Measurements from ENCODE around the gene RICTOR.
"Not testable (repeated sequence)": the region's sequence is repeated elsewhere in the genome, so short reads cannot be mapped to it uniquely, and the experiment has no call there.

The RICTOR gene

GRCh38 chr5:39009280-39009679, 64.9 kb downstream of the RICTOR start:
- DNase-seq = no peak

GRCh38 chr5:39006650-39007049, 67.5 kb downstream of the RICTOR start:
- DNase-seq = no peak

GRCh38 chr5:39005566-39006232, 68.5 kb downstream of the RICTOR start:
- DNase-seq = no peak

GRCh38 chr5:39001683-39002082, 72.5 kb downstream of the RICTOR start:
- no peak for DNase-seq

- DNase-seq = no peak
Measured at GRCh38 chr5:38999037-38999436, 75.2 kb downstream of the RICTOR start.

- DNase-seq = no peak
Measured at GRCh38 chr5:38997591-38997990, 76.6 kb downstream of the RICTOR start.

GRCh38 chr5:38996123-38996522, 78.1 kb downstream of the RICTOR start:
- DNase-seq = no peak

GRCh38 chr5:38994324-38994927, 79.8 kb downstream of the RICTOR start:
- DNase-seq = no peak

GRCh38 chr5:38989974-38990719, 84.1 kb downstream of the RICTOR start:
- DNase-seq = not testable (repeated sequence)

GRCh38 chr5:38985909-38986452, 88.2 kb downstream of the RICTOR start:
- DNase-seq = no peak

- DNase-seq = no peak
Measured at GRCh38 chr5:38979535-38979934, 94.7 kb downstream of the RICTOR start.

- no peak for DNase-seq
Measured at GRCh38 chr5:38978036-38978435, 96.2 kb downstream of the RICTOR start.

- DNase-seq = no peak
Measured at GRCh38 chr5:38968665-38969064, 105.5 kb downstream of the RICTOR start.

GRCh38 chr5:38961691-38962090, 112.5 kb downstream of the RICTOR start:
- no peak for DNase-seq

GRCh38 chr5:38953426-38954012, 120.7 kb downstream of the RICTOR start:
- no peak for DNase-seq

- DNase-seq = no peak
Measured at GRCh38 chr5:38948501-38948900, 125.7 kb downstream of the RICTOR start.

GRCh38 chr5:38944282-38944681, 129.9 kb downstream of the RICTOR start:
- DNase-seq = no peak

GRCh38 chr5:38941912-38942311, 132.3 kb downstream of the RICTOR start:
- DNase-seq = no peak

- DNase-seq = no peak
Measured at GRCh38 chr5:38940230-38940858, 133.9 kb downstream of the RICTOR start.

GRCh38 chr5:38938973-38939372, 135.2 kb downstream of the RICTOR start:
- DNase-seq = no peak

GRCh38 chr5:38938424-38938823, 135.8 kb downstream of the RICTOR start:
- DNase-seq = no peak

GRCh38 chr5:38936269-38936668, 137.9 kb downstream of the RICTOR start:
- no peak for DNase-seq

- no peak for DNase-seq
Measured at GRCh38 chr5:38935437-38935836, 138.8 kb downstream of the RICTOR start.
